HepG2 (cell line): Measurements from ENCODE around the gene WWC1. TPM values are rescaled to one million over a fixed set of nuclear protein-coding genes. Genes with fewer than 3 reads are reported as not detected.

Source experiments
- ATAC-seq: fragments of 200-7000 bp; cut with Tn5 transposase; 3 replicates; pipeline ENCODE4 v1.9.1; 2020; ENCODE audit warnings: mild to moderate bottlenecking, moderate library complexity
- BruUV-seq: library from RNA; stranded (reverse); fragments of 400-500 nt; replicated peaks from 2 replicates; lab custom pipeline; 2021; lab: Mats Ljungman, UMichigan
- CTCF ChIA-PET: fragments of 300-600 bp; formaldehyde crosslinking; extraction: SDS; loops from one replicate; lab custom pipeline; 2021; ENCODE audit warnings: low total read pairs, inconsistent platforms, low intra/inter-chr PET ratio; lab: Yijun Ruan, JAX
- POLR2A ChIA-PET: fragments of 350-600 bp; sonication (Branson Sonifier 250); formaldehyde crosslinking; loops from one replicate; lab custom pipeline; 2020; ENCODE audit warnings: antibody characterized with exemption, inconsistent platforms; lab: Yijun Ruan, JAX
- DNase-seq: peaks from one replicate; pipeline ENCODE4 v3.0.0-alpha.2; 2015; ENCODE audit warnings: low spot score
- FAIRE-seq: peaks from 3 replicates; lab custom pipeline; 2011; peaks lifted over from hg19 to GRCh38; lab: Jason Lieb, UNC
- H2AFZ ChIP-seq: one replicate; pipeline ENCODE4 v1.6.1; 2011; ENCODE audit warnings: low read length, inconsistent platforms
- H3K27ac ChIP-seq: fragments of 300-600 bp; 3 replicates; pipeline ENCODE4 v1.8.0; 2011; ENCODE audit warnings: mixed run types, mild to moderate bottlenecking, mixed read lengths, low read length, inconsistent platforms; ENCODE audit not compliant: insufficient read depth; ENCODE audit errors: extremely low read length
- H3K27me3 ChIP-seq, 2 experiments: fragments of 200-600 bp in 1 of 2; 2 replicates in 1 of 2; 3 replicates in 1 of 2; pipeline versions ENCODE4 v1.6.0 to v1.8.0; 2011; ENCODE audit warnings: low read length in 2 of 2, mild to moderate bottlenecking in 2 of 2, moderate library complexity in 2 of 2, inconsistent platforms in 1 of 2; ENCODE audit not compliant: insufficient read depth in 2 of 2, control insufficient read depth in 1 of 2
- H3K36me3 ChIP-seq, 2 experiments: fragments of 200-600 bp in 1 of 2; replicated peaks in 1 of 2; 2 replicates in 1 of 2; 3 replicates in 1 of 2; pipeline versions ENCODE4 v1.5.1 to v1.8.0; 2011; ENCODE audit warnings: low read length in 2 of 2, inconsistent platforms in 1 of 2; ENCODE audit not compliant: insufficient read depth in 2 of 2, control insufficient read depth in 1 of 2
- H3K4me1 ChIP-seq: 2 replicates; pipeline ENCODE4 v1.5.1; 2012; ENCODE audit warnings: low read length, inconsistent platforms; ENCODE audit not compliant: insufficient read depth
- H3K4me2 ChIP-seq: 2 replicates; pipeline ENCODE4 v1.6.0; 2011; ENCODE audit warnings: low read depth, low read length, inconsistent platforms
- H3K4me3 ChIP-seq, 3 experiments: fragments of 200-600 bp in 1 of 3; sonication (generic), shearing (Covaris generic) in 1 of 3; replicated peaks in 1 of 3; 2 replicates each; pipeline ENCODE4 v1.5.1; 2011 to 2016; ENCODE audit warnings: low read length in 3 of 3, inconsistent platforms in 2 of 3, low read depth in 2 of 3, mild to moderate bottlenecking in 2 of 3, control low read depth in 1 of 3, mixed read lengths in 1 of 3; ENCODE audit not compliant: insufficient read depth in 1 of 3
- H3K79me2 ChIP-seq: one replicate; pipeline ENCODE4 v1.6.1; 2011; ENCODE audit warnings: low read length, inconsistent platforms; ENCODE audit not compliant: insufficient read depth
- H3K9ac ChIP-seq: 2 replicates; pipeline ENCODE4 v1.6.0; 2011; ENCODE audit warnings: mild to moderate bottlenecking, low read depth, low read length, inconsistent platforms; ENCODE audit not compliant: insufficient read depth
- H3K9me3 ChIP-seq: 2 replicates; pipeline ENCODE4 v1.5.1; 2012; ENCODE audit warnings: mild to moderate bottlenecking, low read length
- H4K20me1 ChIP-seq: 2 replicates; pipeline ENCODE4 v1.6.0; 2011; ENCODE audit warnings: inconsistent platforms, mild to moderate bottlenecking, low read length, moderate library complexity; ENCODE audit not compliant: insufficient read depth
- ZBTB20 ChIP-seq: sonication (generic); formaldehyde crosslinking; IDR thresholded peaks from 2 replicates; pipeline ENCODE4 v1.8.1; 2023; ENCODE audit warnings: missing genetic modification reagents, low read depth, mild to moderate bottlenecking, borderline replicate concordance
- ZFP1 ChIP-seq: IDR thresholded peaks from 2 replicates; pipeline ENCODE4 v1.6.1; 2016
- ZHX2 ChIP-seq, 2 experiments: sonication (generic) in 1 of 2; formaldehyde crosslinking in 1 of 2; IDR thresholded peaks; 2 replicates each; pipeline versions ENCODE4 v1.6.1 to v1.9.0; 2014 to 2022; ENCODE audit warnings: antibody characterized with exemption in 1 of 2, borderline replicate concordance in 1 of 2, inconsistent platforms in 1 of 2, low read depth in 1 of 2, missing genetic modification reagents in 1 of 2
- WGBS: methylation state at CpG from one replicate; pipeline ENCODE4 v1.1.6; 2017; ENCODE audit warnings: low lambda C conversion rate; 5-methylcytosine and 5-hydroxymethylcytosine counted together
- in situ Hi-C: cut with HindIII; loops from 2 replicates; pipeline ENCODE4 v1.10.0; 2017; ENCODE audit warnings: low pct_unique_long_range_greater_than_20kb; ENCODE audit not compliant: extremely low pct_ligation_motif_present
- intact Hi-C: fragments of 100-400 bp; cut with micrococcal nuclease; formaldehyde crosslinking; loops from one replicate; pipeline ENCODE4 v1.10.0; 2022; ENCODE audit not compliant: unreplicated experiment
- polyA plus RNA-seq, 8 experiments: library from polyadenylated mRNA; depleted of rRNA in 3 of 8; stranded (reverse) in 7 of 8; unstranded in 1 of 8; fragments of >200 nt; fragmentation: Illumina TruSeq in 4 of 8; extraction: Trizol in 4 of 8; gene quantifications; 2 replicates each; pipeline versions ENCODE4 v1.2.1 to v1.2.3, GENCODE V29; 2011 to 2016; ENCODE audit warnings: low read depth in 4 of 8, missing spikeins in 1 of 8, mixed read lengths in 1 of 8; ENCODE audit not compliant: insufficient read depth in 1 of 8
- total RNA-seq, 5 experiments: library from RNA; depleted of rRNA; stranded (reverse); fragments of >200 nt; fragmentation: Illumina TruSeq; extraction: Trizol; gene quantifications; 2 replicates each; pipeline ENCODE4 v1.2.3, GENCODE V29; 2016; ENCODE audit warnings: low read depth in 1 of 5

The WWC1 gene
- total and polyA plus RNA-seq, 2 of the 13 experiments (the other 11 are each of a cell fraction or from before 2014, with no cell fraction given), result 8.3 to 17.9 TPM

GRCh38 chr5:168260353-168261226 is 30.9 kb upstream of the WWC1 start:
- no peaks in the 10 kb centered on the region for H3K79me2 ChIP-seq
- ChIA-PET CTCF (no interaction called here), POLR2A (no interaction called here)
- no peak for DNase-seq
- TF ChIP-seq ZFP1 (CRISPR knock-in tag) (peak; percentile 67; the same call in 1 of the 2 replicates), ZBTB20 (CRISPR knock-in tag) (no peak), ZHX2 (IDR thresholded peaks at IDR 0.05; ENCODE audit: low read depth) (no peak), ZHX2 (CRISPR knock-in tag; IDR thresholded peaks at IDR 0.05; ENCODE audit: borderline replicate concordance) (no peak)
- H3K4me2 ChIP-seq, result no peak overlapping the region
- H3K9me3 ChIP-seq, result no peaks in the 10 kb centered on the region
- peaks cover 0 to 2% of the 10 kb centered on the region in 2 experiments; a peak in 3 of 5 replicates for H3K27me3 ChIP-seq
- no peak for ATAC-seq
- no peak for FAIRE-seq
- H3K4me3 ChIP-seq, result no peak overlapping the region
- no peak overlapping the region for H2AFZ ChIP-seq
- intact Hi-C loops, result loop anchor here (5.0 kb wide), 1 partner anchor 388 kb away; no protein-coding TSS in a partner anchor
- no peaks in the 10 kb centered on the region for H4K20me1 ChIP-seq
- no peak overlapping the region for H3K9ac ChIP-seq
- no peaks in the 10 kb centered on the region for H3K36me3 ChIP-seq
- H3K27ac ChIP-seq, result no peak overlapping the region
- 45% methylated on average over 15 of the region's 15 CpGs for WGBS
- no TSS peak for BruUV-seq
- in situ Hi-C loops, result loop anchor here (10.0 to 25.0 kb wide), 2 partner anchors 224 to 427 kb away; partner anchors contain the start of gene RARS1
- no peaks in the 10 kb centered on the region for H3K4me1 ChIP-seq
